ENCODE measurements around the gene GRIN2A.

GRCh38 chr16:10213748-10214147 lies 31.5 kb upstream of the GRIN2A start:
- TF ChIP-seq POLR2AphosphoS5 (IDR thresholded peaks at IDR 0.05) (no peak), POLR2A (IDR thresholded peaks at IDR 0.05) (no peak)

Measured in gastroesophageal sphincter (tissue), 2 donors.